ENCODE measurements around the gene CTSC.

- TF ChIP-seq CTCF (IDR thresholded peaks at IDR 0.05): no peak
- TF ChIP-seq POLR2A (IDR thresholded peaks at IDR 0.05): no peak
These were observed 2.9 kb upstream of the CTSC start for GRCh38 chr11:88340366-88340935.
